ENCODE measurements around the gene HPCA.

Gene HPCA

DNA sequence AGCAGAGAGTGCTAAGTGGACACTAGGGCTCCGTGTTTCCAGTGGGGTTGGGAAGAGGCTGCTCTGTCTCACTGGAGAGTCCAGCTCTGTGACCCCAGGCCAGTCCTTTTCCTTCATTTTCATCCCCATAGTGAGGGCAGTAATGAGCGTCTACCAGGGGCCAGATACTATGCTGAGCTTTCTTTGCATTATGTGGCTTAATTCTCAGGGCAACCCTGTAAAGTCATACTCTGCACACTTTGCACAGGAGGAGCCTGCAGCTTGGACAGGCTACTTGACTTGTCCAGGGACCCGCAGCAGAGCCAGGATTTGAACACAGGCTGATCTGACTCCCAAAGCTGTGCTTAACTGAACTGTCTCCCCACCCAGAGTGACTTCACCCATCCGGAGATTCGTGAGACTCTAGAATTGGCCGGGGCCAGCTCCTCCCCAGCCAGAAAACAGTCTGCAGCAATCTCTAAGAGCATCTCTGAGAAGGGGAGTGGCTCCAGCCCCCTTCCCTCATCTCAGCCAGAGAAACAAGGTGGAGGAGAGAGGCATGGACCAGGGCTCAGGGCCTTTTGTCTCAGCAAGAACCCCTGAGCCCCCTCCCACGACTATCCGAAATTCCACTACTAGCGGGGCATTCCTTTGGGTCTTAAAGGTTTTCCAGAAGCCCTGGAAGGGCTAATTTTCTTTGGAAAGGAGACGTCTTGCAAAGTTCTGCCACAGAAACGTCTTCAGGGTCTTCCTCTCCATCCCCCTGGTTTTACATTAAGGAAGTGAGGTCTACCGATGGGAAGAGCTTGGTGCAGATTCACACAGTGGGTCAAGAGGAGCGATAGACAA is 14.7 kb upstream of the HPCA start:
- no peak for TF ChIP-seq CTCF (IDR thresholded peaks at IDR 0.05; ENCODE audit: control insufficient read depth, extremely low read depth, insufficient read depth)
- no peak for DNase-seq (ENCODE audit: low read depth)
- no peak overlapping the region for H3K4me3 ChIP-seq (ENCODE audit: low read depth, low read length)

DNA sequence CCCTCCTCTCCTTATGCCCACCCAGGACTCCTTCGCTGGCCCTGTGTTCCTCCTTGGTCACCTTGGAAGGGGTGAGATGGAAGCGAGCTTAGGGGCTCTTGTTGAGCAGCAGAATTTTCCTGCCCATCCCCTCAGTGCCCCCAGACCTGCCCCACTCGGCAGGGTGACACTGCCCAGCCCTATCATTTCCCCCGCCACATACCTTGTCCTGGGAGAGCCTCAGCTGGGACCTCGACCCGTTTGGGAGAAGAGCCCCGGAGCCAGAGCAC is 14.2 kb upstream of the HPCA start:
- DNase-seq (ENCODE audit: low read depth): no peak
- H3K4me3 ChIP-seq (ENCODE audit: low read depth, low read length): no peak overlapping the region
- no peak for TF ChIP-seq CTCF (IDR thresholded peaks at IDR 0.05; ENCODE audit: control insufficient read depth, extremely low read depth, insufficient read depth)

DNA sequence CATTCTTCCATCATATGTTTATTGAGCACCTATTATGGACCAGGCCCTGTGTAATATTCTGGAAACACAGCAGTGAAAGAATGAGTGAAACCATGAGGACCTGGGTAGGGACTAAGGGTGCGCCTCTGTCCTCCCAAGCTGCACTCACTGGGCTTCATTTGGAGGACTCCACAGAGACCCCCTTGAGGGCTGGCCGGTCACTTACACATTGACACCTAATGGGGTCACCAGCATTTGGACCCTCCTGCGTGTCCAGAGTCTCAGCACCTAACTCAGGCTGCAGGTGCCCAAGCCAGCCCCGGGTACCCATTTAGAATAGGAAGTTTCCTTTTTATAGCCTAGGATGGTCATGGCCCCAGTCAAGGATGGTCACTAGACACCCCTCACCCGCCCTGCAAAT is 12.8 kb upstream of the HPCA start:
- no peak for TF ChIP-seq CTCF (IDR thresholded peaks at IDR 0.05; ENCODE audit: control insufficient read depth, extremely low read depth, insufficient read depth)
- no peak for DNase-seq (ENCODE audit: low read depth)
- H3K4me3 ChIP-seq (ENCODE audit: low read depth, low read length): no peak overlapping the region

DNA sequence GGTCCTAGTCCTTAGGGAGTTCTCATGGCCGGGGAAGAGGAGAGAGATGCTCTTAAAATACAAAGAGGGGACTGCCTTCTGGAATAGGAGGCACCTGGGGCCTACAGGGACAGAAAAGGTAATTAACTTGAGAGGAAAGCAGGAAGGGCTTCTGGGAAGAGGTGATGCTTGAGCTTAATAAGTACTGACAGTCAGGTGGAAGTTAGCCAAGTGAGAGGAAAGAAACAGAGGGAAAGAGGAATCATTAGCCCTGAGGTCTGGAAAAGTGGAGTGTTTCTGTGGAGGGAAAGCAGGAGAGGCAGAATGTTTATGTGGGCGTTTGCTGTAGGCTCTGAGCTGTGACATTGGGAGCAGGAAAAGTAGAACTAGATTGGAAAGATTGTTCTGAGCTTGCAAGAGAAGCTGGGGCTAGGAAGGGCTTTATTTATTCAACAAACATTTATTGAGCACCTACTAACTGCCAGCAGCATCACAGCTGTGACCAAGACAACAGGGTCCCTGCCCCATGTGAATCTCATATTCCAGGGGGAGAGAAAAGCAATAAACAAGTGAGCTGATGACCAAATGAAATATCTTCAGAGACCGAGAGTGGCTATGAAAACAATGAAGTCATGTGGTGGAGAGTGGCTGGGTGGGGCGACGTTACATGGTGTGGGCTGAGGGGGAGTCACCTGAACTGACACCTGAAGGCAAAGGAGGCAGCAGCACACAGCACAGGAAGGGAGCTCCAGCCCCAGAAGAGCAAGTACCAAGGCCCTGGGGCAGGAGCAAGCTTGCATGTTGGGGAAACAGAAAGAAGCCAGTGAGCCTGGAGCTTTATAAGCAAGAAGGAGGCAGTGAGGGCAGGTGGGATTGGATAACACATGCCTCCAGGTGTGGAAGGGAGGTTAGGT is 11.2 kb upstream of the HPCA start:
- H3K4me3 ChIP-seq (ENCODE audit: low read depth, low read length): no peak overlapping the region

DNA sequence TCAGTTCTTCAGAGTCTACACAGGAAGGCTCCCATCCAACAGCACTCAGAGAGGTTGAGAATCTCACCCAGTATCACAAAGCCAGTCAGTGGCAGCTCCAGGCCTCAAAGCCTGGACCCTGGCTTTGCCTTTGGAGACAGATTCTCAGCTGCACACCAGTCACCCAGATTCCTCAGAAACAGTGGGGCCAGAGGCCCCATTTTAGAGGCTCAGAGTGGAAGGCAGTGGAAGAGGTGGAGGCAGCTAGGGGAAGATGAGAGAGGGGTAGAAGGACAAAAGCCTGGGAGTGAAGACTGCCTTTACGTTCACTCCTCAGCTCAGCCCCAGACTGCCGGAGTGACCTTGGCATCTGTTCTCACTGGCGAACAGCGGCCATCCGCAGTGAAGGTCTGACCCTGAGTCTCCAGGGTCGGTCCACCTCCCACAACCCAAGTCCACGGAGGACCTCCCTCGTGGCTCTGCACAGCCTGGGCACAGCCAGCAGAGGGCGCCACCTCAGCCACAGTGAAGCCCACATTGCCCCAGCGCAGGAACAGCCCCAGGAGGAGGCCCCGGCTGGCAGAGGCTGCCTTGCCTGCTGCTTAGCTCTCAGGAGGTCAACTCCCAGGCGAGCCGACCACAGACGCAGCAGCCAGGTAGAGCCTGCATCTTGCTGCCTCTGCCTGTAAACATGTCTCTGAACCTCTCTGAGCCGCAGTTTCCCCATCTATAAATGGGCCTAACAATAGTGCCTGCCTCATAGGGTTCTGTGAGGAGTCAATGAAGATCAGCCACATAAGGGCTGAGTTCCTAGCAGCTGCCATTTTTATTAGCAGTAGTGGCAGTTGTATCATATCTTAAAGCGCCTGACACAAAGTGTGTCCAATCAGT is 9.7 kb upstream of the HPCA start:
- peak; percentile 87 for TF ChIP-seq CTCF (IDR thresholded peaks at IDR 0.05; ENCODE audit: control insufficient read depth, extremely low read depth, insufficient read depth)
- DNase-seq (ENCODE audit: low read depth): no peak
- H3K4me3 ChIP-seq (ENCODE audit: low read depth, low read length): no peak overlapping the region

More for the DNA sequence above, 11.2 kb upstream of the HPCA start:
- no peak for TF ChIP-seq CTCF (IDR thresholded peaks at IDR 0.05; ENCODE audit: control insufficient read depth, extremely low read depth, insufficient read depth)
- no peak for DNase-seq (ENCODE audit: low read depth)

GRCh38 chr1:32877211-32878110 is 8.8 kb upstream of the HPCA start:
- TF ChIP-seq CTCF (IDR thresholded peaks at IDR 0.05; ENCODE audit: control insufficient read depth, extremely low read depth, insufficient read depth): no peak
- no peak for DNase-seq (ENCODE audit: low read depth)
- no peak overlapping the region for H3K4me3 ChIP-seq (ENCODE audit: low read depth, low read length)

Data from LNCaP clone FGC (cell line).